Stomach (tissue), 9 donors: ENCODE results near the gene FRAS1. TPM values are rescaled to one million over a fixed set of nuclear protein-coding genes. Genes with fewer than 3 reads are reported as not detected.

Source experiments
- DNase-seq, 2 donors: peaks; one replicate each; pipeline versions ENCODE4 v3.0.0 to v3.0.0-alpha.2; 2013 to 2019
- H3K27ac ChIP-seq, 5 donors: fragments of 200-600 bp in 4 of 5; sonication (generic) in 4 of 5; one replicate each; pipeline ENCODE4 v1.5.1; 2013 to 2019; ENCODE audit warnings: mild to moderate bottlenecking in 1 of 5, moderate library complexity in 1 of 5
- H3K27me3 ChIP-seq, 3 donors: fragments of 200-600 bp; sonication (generic); one replicate each; pipeline ENCODE4 v1.5.1; 2017 to 2019; ENCODE audit warnings: mixed run types in 1 of 3
- H3K36me3 ChIP-seq, 4 donors: fragments of 200-600 bp; sonication (generic); 1 replicate in 3 of 4; 2 replicates in 1 of 4; pipeline ENCODE4 v1.5.1; 2016 to 2019
- H3K4me1 ChIP-seq, 4 donors: fragments of 200-600 bp; sonication (generic); one replicate each; pipeline ENCODE4 v1.5.1; 2016 to 2019
- H3K4me3 ChIP-seq, 4 donors: fragments of 200-600 bp; sonication (generic) in 3 of 4; one replicate each; pipeline ENCODE4 v1.5.1; 2016 to 2019; ENCODE audit warnings: mild to moderate bottlenecking in 1 of 4
- H3K9me3 ChIP-seq, 4 donors: fragments of 200-600 bp; sonication (generic); one replicate each; pipeline ENCODE4 v1.5.1; 2016 to 2019
- EP300 ChIP-seq: sonication (generic); formaldehyde crosslinking; IDR thresholded peaks from one replicate; pipeline ENCODE4 v1.6.1; 2017; ENCODE audit warnings: antibody characterized with exemption
- POLR2A ChIP-seq, 4 donors: fragments of 450-650 bp; IDR thresholded peaks; one replicate each; pipeline ENCODE4 v1.6.1; 2016; ENCODE audit warnings: antibody characterized with exemption in 4 of 4, control low read depth in 2 of 4, mild to moderate bottlenecking in 1 of 4, moderate library complexity in 1 of 4
- POLR2AphosphoS5 ChIP-seq, 3 donors: sonication (generic); formaldehyde crosslinking; IDR thresholded peaks; one replicate each; pipeline ENCODE4 v1.6.1; 2016; ENCODE audit warnings: antibody characterized with exemption in 3 of 3
- WGBS, 5 donors: extraction: QIAGEN DNeasy Blood & Tissue Kit in 3 of 5; methylation state at CpG; one replicate each; pipeline versions ENCODE4 v1.1.5 to v1.1.7; 2013 to 2018; 5-methylcytosine and 5-hydroxymethylcytosine counted together
- intact Hi-C: fragments of 100-400 bp; cut with DNase I; formaldehyde crosslinking; loops from one replicate; pipeline ENCODE4 v1.15.1; 2023; ENCODE audit warnings: low total_unique reads
- polyA plus RNA-seq, 3 donors: library from polyadenylated mRNA; stranded (reverse); fragments of 200-250 nt; gene quantifications; one replicate each; pipeline ENCODE4 v1.2.3, GENCODE V29; 2013
- total RNA-seq, 5 donors: library from RNA; depleted of rRNA; stranded (reverse); fragments of >200 nt; gene quantifications; one replicate each; pipeline versions ENCODE4 v1.1.0 to v1.2.3, GENCODE V29; 2014 to 2016
- TF ChIP-seq, protein P1 (sequence below), 7 experiments: fragments of 450-650 bp in 4 of 7; fragments of 200-600 bp in 3 of 7; sonication (generic) in 3 of 7; IDR thresholded peaks; one replicate each; pipeline ENCODE4 v1.5.1; 2016 to 2019; ENCODE audit warnings: antibody characterized with exemption in 7 of 7, control low read depth in 2 of 7, mild to moderate bottlenecking in 1 of 7
- donor health status: healthy with polysubstance abuse.
- donor health status: Bipolar disorder and iron deficiency.
- donor health status: healthy.

Gene FRAS1
- total and polyA plus RNA-seq, 8 donors = under 0.01 to 12.7 (median 2.0) TPM

DNA sequence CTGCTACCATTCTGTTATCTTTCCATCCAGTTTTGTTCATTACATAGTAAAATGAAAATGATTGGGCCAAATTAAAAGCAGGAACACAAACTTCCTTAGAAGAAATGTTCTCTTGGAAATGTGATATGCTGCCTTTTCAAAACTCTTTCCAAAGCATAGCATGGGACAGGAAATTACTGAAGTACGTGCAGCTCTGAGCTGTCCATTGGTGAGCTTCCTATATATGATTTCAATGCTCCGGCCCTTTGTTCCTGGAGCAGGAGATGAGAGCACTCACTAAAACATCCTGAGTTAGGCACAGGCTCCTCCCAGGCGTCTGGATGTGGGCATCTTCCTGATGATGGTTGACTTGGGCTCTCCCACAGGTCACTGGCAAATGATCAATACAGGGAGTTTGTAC, 461.4 kb downstream of the FRAS1 start:
- 71 to 90% (median 83%) methylated on average over 3 of the region's 3 CpGs for WGBS, 5 donors
- Histone ChIP-seq H3K27me3 (no peaks in the 10 kb centered on the region), H3K27ac (no peak overlapping the region), H3K9me3 (no peaks in the 10 kb centered on the region), H3K4me1 (peaks cover 0 to 8% (median 0%) of the 10 kb centered on the region in 4 donors), H3K36me3 (no peaks in the 10 kb centered on the region), H3K4me3 (no peak overlapping the region)
- TF ChIP-seq POLR2A (IDR thresholded peaks at IDR 0.05) = no peak
- TF ChIP-seq POLR2AphosphoS5 (IDR thresholded peaks at IDR 0.05) = no peak
- TF ChIP-seq, protein P1, sequence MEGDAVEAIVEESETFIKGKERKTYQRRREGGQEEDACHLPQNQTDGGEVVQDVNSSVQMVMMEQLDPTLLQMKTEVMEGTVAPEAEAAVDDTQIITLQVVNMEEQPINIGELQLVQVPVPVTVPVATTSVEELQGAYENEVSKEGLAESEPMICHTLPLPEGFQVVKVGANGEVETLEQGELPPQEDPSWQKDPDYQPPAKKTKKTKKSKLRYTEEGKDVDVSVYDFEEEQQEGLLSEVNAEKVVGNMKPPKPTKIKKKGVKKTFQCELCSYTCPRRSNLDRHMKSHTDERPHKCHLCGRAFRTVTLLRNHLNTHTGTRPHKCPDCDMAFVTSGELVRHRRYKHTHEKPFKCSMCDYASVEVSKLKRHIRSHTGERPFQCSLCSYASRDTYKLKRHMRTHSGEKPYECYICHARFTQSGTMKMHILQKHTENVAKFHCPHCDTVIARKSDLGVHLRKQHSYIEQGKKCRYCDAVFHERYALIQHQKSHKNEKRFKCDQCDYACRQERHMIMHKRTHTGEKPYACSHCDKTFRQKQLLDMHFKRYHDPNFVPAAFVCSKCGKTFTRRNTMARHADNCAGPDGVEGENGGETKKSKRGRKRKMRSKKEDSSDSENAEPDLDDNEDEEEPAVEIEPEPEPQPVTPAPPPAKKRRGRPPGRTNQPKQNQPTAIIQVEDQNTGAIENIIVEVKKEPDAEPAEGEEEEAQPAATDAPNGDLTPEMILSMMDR (IDR thresholded peaks at IDR 0.05) = no peak
- TF ChIP-seq EP300 = no peak
- no peak for DNase-seq
- intact Hi-C loops = no loop called here

DNA sequence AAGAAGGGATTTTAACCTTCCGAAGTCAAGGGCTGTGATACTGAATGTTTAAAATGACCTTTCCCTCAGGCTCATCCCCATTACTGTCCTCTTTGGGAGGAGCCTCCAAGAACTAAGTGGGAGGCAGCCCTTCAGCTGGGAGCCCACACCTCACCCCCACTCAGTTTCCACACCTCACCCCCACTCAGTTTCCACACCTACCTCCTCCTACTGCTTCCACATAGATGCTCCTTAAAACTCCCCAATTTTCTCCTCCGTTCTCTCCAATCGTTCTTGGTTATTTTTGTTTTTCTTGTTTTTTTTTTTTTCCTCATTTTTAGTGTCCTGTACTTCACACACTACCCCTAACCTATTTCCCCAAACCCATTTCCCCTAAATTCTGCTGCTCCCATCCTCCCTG, 462.8 kb downstream of the FRAS1 start:
- Histone ChIP-seq H3K36me3 (no peaks in the 10 kb centered on the region), H3K27ac (no peak overlapping the region), H3K4me1 (peaks cover 0 to 8% (median 0%) of the 10 kb centered on the region in 4 donors), H3K4me3 (no peak overlapping the region), H3K9me3 (no peaks in the 10 kb centered on the region), H3K27me3 (no peaks in the 10 kb centered on the region)
- TF ChIP-seq EP300 = no peak
- TF ChIP-seq POLR2AphosphoS5 (IDR thresholded peaks at IDR 0.05) = no peak
- TF ChIP-seq, protein P1 (IDR thresholded peaks at IDR 0.05) = no peak
- no peak for TF ChIP-seq POLR2A (IDR thresholded peaks at IDR 0.05)
- 80 to 91% (median 88%) methylated on average over 3 of the region's 3 CpGs for WGBS, 5 donors
- DNase-seq = no peak
- intact Hi-C loops = no loop called here

DNA sequence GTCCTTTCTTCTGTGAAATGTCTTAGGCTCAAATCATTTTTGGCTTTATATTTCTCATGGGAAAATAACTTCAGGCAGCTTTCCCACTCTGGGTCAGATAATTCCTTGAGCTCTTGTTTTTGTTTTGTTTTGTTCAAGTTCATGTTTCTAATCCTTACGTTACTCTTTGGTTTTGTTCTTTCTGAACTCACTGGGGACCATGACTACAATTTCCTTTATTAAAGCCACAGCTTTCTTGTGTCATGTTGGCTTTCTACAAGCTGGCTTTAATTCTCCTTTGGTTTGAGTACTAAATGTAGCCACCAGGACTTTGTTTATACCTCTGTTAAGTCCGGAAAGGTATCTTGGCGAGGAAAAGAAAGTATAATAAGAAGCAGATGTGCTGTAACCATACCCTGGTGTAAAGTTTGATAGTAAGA, 463.7 kb downstream of the FRAS1 start:
- Histone ChIP-seq H3K27ac (no peak overlapping the region), H3K27me3 (no peaks in the 10 kb centered on the region), H3K4me1 (peaks cover 0 to 8% (median 0%) of the 10 kb centered on the region in 4 donors), H3K36me3 (no peaks in the 10 kb centered on the region), H3K9me3 (no peaks in the 10 kb centered on the region), H3K4me3 (no peak overlapping the region)
- TF ChIP-seq EP300 (no peak), POLR2A (IDR thresholded peaks at IDR 0.05) (no peak), POLR2AphosphoS5 (IDR thresholded peaks at IDR 0.05) (no peak)
- TF ChIP-seq, protein P1 (IDR thresholded peaks at IDR 0.05) = no peak
- 52 to 70% (median 60%) methylated on average over 3 of the region's 3 CpGs for WGBS, 5 donors
- intact Hi-C loops = no loop called here
- no peak for DNase-seq

DNA sequence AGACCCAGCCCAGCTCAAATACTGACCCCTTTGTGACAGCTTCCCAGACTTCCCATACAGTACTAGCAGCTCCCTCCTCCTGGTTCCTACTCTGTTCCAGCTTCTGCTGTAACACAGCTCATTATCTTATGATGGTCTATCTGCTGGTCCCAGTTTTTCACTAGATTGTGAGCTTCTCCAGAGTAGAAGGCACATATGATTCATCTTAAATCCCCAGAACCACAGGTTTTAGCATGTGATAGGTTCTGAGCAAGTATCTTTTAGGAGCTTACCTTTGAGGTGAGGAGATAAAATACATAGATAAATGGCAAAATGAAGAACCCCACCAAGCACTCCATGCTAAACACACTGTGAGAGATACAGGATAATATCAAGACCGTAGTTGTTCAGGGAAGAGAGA, 466.9 kb downstream of the FRAS1 start:
- H3K4me1 ChIP-seq = peaks cover 0 to 8% (median 0%) of the 10 kb centered on the region in 4 donors
- H3K9me3 ChIP-seq = no peaks in the 10 kb centered on the region
- no peak for DNase-seq
- H3K4me3 ChIP-seq = no peak overlapping the region
- H3K27ac ChIP-seq = no peak overlapping the region
- H3K27me3 ChIP-seq = no peaks in the 10 kb centered on the region
- TF ChIP-seq POLR2AphosphoS5 (IDR thresholded peaks at IDR 0.05) = no peak
- TF ChIP-seq, protein P1 (IDR thresholded peaks at IDR 0.05) = no peak
- no peak for TF ChIP-seq EP300
- TF ChIP-seq POLR2A (IDR thresholded peaks at IDR 0.05) = no peak
- intact Hi-C loops = no loop called here
- no peaks in the 10 kb centered on the region for H3K36me3 ChIP-seq
- 0 to 93% (median 63%) methylated on average over 1 of the region's 1 CpG for WGBS, 5 donors
